ENCODE results near the gene WT1.

Gene WT1

GRCh38 chr11:32400670-32401369 is 34.5 kb downstream of the WT1 start:
- no peak overlapping the region for H3K4me3 ChIP-seq (replicated peaks; ENCODE audit: low read depth, low read length)
- TF ChIP-seq, protein P1, sequence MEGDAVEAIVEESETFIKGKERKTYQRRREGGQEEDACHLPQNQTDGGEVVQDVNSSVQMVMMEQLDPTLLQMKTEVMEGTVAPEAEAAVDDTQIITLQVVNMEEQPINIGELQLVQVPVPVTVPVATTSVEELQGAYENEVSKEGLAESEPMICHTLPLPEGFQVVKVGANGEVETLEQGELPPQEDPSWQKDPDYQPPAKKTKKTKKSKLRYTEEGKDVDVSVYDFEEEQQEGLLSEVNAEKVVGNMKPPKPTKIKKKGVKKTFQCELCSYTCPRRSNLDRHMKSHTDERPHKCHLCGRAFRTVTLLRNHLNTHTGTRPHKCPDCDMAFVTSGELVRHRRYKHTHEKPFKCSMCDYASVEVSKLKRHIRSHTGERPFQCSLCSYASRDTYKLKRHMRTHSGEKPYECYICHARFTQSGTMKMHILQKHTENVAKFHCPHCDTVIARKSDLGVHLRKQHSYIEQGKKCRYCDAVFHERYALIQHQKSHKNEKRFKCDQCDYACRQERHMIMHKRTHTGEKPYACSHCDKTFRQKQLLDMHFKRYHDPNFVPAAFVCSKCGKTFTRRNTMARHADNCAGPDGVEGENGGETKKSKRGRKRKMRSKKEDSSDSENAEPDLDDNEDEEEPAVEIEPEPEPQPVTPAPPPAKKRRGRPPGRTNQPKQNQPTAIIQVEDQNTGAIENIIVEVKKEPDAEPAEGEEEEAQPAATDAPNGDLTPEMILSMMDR (IDR thresholded peaks at IDR 0.05; ENCODE audit: low read depth, low read length, missing control alignments), result no peak
- DNase-seq (ENCODE audit: extremely low read depth, low read depth), result no peak

DNA sequence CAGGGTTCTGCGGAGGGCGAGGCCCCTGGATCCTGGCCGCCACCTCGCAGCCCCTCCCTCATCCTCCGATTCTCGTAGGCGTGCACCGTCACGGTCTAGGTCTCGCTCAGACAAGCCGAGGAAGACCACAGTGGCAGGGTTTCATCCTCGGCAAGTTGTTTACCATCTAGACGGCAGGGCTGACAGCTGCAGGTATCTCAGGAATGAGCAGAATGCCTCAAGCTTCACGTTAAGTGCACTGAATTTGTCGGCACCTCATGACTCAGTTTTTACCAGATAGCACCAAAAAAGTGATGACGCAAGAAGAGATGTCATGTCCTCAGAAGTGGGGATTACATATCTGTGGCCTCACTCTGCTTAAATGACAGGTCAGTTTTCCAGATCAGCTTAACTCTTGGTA is 35.1 kb downstream of the WT1 start:
- TF ChIP-seq, protein P1 (IDR thresholded peaks at IDR 0.05; ENCODE audit: low read depth, low read length, missing control alignments), result no peak
- no peak overlapping the region for H3K4me3 ChIP-seq (replicated peaks; ENCODE audit: low read depth, low read length)
- no peak for DNase-seq (ENCODE audit: extremely low read depth, low read depth)

DNA sequence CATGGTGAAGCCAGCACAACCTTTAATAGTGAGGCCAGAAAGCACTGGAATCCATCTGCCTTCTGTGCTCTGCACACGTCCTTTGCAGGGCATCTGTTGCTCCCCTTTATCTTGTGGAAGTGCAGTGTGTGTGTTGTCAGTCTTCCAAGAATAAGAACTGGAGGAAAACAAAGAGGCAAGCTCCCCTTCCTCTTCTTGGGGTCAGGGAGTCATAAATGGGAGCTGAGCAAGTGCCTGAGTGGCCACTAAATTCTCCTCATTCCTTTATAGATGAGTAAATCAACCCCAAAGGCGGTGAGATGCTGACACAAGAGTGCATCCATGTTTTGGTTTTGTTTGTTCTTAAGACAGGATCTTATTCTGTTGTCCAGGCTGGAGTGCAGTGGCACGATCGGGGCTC is 38.3 kb downstream of the WT1 start:
- no peak overlapping the region for H3K4me3 ChIP-seq (replicated peaks; ENCODE audit: low read depth, low read length)
- DNase-seq (ENCODE audit: extremely low read depth, low read depth), result no peak
- TF ChIP-seq, protein P1 (IDR thresholded peaks at IDR 0.05; ENCODE audit: low read depth, low read length, missing control alignments), result no peak

- DNase-seq (ENCODE audit: extremely low read depth, low read depth), result no peak
- TF ChIP-seq, protein P1 (IDR thresholded peaks at IDR 0.05; ENCODE audit: low read depth, low read length, missing control alignments), result no peak
- no peak overlapping the region for H3K4me3 ChIP-seq (replicated peaks; ENCODE audit: low read depth, low read length)
Observed at GRCh38 chr11:32396331-32396730, 39.0 kb downstream of the WT1 start.

DNA sequence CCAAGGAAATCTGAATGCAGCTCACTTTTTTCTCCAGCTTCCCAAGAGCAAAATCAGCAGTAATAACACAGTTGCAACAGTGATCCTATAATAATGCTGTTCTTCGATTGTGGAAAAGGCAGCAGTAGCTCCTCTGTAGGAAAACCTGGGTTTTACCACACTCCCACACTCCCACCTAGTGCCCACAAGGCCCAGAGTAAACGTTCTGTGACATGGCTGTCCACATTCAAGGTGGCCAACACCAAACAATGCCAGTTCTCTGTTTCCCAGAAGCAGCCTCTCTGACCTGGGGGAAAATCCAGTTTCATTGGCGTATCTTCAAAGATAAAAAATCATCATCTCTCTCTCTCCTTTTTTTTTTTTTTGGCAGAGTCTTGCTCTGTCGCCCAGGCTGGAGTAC is 40.2 kb downstream of the WT1 start:
- TF ChIP-seq, protein P1 (IDR thresholded peaks at IDR 0.05; ENCODE audit: low read depth, low read length, missing control alignments), result no peak
- no peak for DNase-seq (ENCODE audit: extremely low read depth, low read depth)
- H3K4me3 ChIP-seq (replicated peaks; ENCODE audit: low read depth, low read length), result no peak overlapping the region

DNA sequence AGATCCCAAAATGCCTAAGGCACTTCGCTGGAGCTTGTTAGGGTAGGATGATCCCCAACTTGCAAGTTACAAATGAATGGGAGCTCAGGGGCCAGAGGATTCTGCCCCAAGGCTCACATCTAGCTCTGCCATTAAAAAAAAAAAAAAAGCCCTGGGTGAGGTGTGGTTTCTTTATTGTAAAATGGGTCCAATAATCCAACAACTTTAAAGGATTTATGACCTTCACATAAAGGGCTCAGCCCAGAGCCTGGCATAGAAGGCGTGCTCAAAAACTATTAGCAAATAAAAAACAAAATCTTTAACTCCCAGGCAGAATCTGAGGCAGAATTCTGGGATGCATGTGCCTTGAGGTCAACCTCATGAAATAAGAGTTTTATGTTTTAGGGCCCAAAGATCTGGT is 42.5 kb downstream of the WT1 start:
- DNase-seq (ENCODE audit: extremely low read depth, low read depth), result no peak
- no peak overlapping the region for H3K4me3 ChIP-seq (replicated peaks; ENCODE audit: low read depth, low read length)
- TF ChIP-seq, protein P1 (IDR thresholded peaks at IDR 0.05; ENCODE audit: low read depth, low read length, missing control alignments), result no peak
